IPS DF 6.9 (cell line): ENCODE results near the gene SEC31A.
"Not testable (repeated sequence)": the region's sequence is repeated elsewhere in the genome, so short reads cannot be mapped to it uniquely, and the experiment has no call there.

ENCODE experiments used
- DNase-seq: peaks from one replicate; pipeline ENCODE4 v3.0.0-alpha.2; 2013; ENCODE audit warnings: low read depth, low spot score
- H3K27ac ChIP-seq: one replicate; pipeline ENCODE4 v1.5.1; 2013; ENCODE audit warnings: low read length, control low read depth
- H3K27me3 ChIP-seq: 2 replicates; pipeline ENCODE4 v1.6.1; 2013; ENCODE audit warnings: mild to moderate bottlenecking, low read length; ENCODE audit not compliant: control insufficient read depth, insufficient read depth
- H3K36me3 ChIP-seq: 2 replicates; pipeline ENCODE4 v1.6.1; 2013; ENCODE audit warnings: low read length; ENCODE audit not compliant: control insufficient read depth, insufficient read depth
- H3K4me1 ChIP-seq: 2 replicates; pipeline ENCODE4 v1.6.1; 2013; ENCODE audit warnings: low read length; ENCODE audit not compliant: control insufficient read depth, insufficient read depth
- H3K4me3 ChIP-seq: 2 replicates; pipeline ENCODE4 v1.5.1; 2013; ENCODE audit warnings: mild to moderate bottlenecking, low read length
- H3K9me3 ChIP-seq: 2 replicates; pipeline ENCODE4 v1.6.1; 2013; ENCODE audit warnings: low read length, inconsistent platforms; ENCODE audit not compliant: control insufficient read depth, insufficient read depth
- WGBS: extraction: QIAGEN DNeasy Blood & Tissue Kit; methylation state at CpG from one replicate; pipeline ENCODE4 v1.1.7; 2013; ENCODE audit warnings: mixed read lengths, missing lambda C conversion rate; ENCODE audit not compliant: insufficient read length, insufficient coverage; 5-methylcytosine and 5-hydroxymethylcytosine counted together

The SEC31A gene, protein sequence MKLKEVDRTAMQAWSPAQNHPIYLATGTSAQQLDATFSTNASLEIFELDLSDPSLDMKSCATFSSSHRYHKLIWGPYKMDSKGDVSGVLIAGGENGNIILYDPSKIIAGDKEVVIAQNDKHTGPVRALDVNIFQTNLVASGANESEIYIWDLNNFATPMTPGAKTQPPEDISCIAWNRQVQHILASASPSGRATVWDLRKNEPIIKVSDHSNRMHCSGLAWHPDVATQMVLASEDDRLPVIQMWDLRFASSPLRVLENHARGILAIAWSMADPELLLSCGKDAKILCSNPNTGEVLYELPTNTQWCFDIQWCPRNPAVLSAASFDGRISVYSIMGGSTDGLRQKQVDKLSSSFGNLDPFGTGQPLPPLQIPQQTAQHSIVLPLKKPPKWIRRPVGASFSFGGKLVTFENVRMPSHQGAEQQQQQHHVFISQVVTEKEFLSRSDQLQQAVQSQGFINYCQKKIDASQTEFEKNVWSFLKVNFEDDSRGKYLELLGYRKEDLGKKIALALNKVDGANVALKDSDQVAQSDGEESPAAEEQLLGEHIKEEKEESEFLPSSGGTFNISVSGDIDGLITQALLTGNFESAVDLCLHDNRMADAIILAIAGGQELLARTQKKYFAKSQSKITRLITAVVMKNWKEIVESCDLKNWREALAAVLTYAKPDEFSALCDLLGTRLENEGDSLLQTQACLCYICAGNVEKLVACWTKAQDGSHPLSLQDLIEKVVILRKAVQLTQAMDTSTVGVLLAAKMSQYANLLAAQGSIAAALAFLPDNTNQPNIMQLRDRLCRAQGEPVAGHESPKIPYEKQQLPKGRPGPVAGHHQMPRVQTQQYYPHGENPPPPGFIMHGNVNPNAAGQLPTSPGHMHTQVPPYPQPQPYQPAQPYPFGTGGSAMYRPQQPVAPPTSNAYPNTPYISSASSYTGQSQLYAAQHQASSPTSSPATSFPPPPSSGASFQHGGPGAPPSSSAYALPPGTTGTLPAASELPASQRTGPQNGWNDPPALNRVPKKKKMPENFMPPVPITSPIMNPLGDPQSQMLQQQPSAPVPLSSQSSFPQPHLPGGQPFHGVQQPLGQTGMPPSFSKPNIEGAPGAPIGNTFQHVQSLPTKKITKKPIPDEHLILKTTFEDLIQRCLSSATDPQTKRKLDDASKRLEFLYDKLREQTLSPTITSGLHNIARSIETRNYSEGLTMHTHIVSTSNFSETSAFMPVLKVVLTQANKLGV

DNA sequence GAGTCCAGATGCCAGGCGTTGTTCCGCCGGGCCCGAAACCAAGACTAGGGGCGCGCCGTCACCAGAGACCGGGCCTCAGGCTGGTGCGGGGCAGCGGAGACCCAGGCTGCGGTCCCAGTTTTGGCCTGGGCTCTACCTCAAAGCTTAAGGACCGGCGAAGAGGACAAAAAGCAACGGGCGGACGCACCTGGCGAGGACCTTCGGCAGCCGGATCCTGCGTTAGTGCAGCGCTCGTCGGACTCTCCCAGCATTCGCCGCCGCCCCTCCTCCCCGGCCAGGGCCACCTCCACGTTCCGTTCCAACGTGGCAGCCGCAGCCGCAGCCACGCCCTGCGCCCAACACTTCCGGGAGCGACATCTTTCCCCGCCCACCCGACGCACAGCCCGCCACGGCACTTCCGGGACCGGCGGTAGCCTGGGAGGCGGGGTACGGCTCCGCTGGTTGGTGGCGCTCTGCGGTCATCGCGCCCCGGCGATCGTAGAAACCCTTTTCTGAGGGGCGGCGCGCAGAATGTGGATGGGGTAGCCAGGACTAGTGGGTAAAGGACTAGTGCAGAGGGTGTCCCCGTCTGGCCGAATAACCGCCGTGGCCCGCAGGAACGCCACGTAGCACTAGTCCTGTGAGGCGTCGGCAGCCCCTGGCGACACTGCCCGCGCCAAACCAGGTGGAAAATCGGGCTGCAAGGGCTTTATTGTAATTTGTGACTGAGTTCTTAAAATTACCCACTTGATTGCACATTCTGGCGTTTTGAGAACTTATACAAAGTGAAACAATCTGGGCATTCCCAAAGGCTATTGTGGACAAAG lies at the start of gene SEC31A:
SEC31A (minus strand) TSS at position 253 of the 806 bp plus-strand sequence. CDS start 9,217 bp downstream, outside the sequence.
- no CpG with 5 or more reads among the region's 71 CpGs for whole genome bisulfite sequencing
- H3K4me1 ChIP-seq: no peaks in the 10 kb centered on the region
- H3K9me3 ChIP-seq: no peaks in the 10 kb centered on the region
- peak; percentile 75 for DNase-seq
- H3K4me3 ChIP-seq: peak within 1 kb of the TSS; percentile 90
- no peaks in the 10 kb centered on the region for H3K27me3 ChIP-seq
- peaks cover 7% of the 10 kb centered on the region; the same call in 1 of the 2 replicates for H3K36me3 ChIP-seq
- H3K27ac ChIP-seq: no peak within 1 kb of the TSS

DNA sequence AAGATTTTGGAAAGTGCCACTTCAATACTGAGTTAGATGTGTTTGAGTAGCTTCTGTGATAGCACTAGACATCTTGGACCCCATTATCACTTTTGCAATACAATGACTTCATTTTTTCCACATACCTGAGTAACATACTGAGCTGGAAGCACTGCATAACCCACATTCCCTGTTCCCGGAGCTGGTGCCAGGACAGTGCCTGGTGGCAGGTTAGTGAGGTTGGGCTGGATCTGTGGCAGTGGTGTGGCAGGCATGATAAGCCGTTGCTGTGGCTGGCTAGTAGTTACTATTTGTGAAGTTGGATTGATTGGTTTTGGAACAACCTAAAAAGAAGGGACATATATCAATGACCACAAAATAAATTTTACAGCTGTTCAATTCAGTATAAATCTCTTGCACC lies 48.5 kb upstream of the SEC31A start:
- Histone ChIP-seq H3K9me3 (no peaks in the 10 kb centered on the region), H3K27ac (no peak overlapping the region), H3K36me3 (no peaks in the 10 kb centered on the region), H3K4me1 (no peaks in the 10 kb centered on the region), H3K4me3 (no peak overlapping the region), H3K27me3 (no peaks in the 10 kb centered on the region)
- no peak for DNase-seq
- WGBS: no CpG with 5 or more reads among the region's 2 CpGs

DNA sequence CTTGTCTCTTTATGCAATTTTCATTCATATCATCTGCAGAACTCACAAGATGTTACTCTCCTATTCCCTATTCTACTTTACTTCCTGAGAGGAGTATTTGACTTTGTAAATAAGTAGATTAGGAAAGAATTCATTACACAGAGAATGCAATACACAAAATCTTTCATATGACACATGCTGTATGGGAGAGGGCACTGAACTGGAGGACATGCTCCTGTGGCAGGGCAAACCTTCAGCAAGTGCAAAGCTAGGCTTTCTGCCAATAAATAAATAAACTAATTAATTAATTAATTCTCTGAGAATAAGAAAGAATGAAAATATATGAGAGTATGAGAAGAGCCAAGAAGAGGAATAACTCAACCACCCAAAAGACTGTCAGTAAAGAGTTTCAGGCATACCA lies 43.5 kb upstream of the SEC31A start:
- no peaks in the 10 kb centered on the region for H3K36me3 ChIP-seq
- no peak overlapping the region for H3K27ac ChIP-seq
- no peaks in the 10 kb centered on the region for H3K9me3 ChIP-seq
- H3K4me3 ChIP-seq: no peak overlapping the region
- DNase-seq: no peak
- no peaks in the 10 kb centered on the region for H3K27me3 ChIP-seq
- H3K4me1 ChIP-seq: no peaks in the 10 kb centered on the region

DNA sequence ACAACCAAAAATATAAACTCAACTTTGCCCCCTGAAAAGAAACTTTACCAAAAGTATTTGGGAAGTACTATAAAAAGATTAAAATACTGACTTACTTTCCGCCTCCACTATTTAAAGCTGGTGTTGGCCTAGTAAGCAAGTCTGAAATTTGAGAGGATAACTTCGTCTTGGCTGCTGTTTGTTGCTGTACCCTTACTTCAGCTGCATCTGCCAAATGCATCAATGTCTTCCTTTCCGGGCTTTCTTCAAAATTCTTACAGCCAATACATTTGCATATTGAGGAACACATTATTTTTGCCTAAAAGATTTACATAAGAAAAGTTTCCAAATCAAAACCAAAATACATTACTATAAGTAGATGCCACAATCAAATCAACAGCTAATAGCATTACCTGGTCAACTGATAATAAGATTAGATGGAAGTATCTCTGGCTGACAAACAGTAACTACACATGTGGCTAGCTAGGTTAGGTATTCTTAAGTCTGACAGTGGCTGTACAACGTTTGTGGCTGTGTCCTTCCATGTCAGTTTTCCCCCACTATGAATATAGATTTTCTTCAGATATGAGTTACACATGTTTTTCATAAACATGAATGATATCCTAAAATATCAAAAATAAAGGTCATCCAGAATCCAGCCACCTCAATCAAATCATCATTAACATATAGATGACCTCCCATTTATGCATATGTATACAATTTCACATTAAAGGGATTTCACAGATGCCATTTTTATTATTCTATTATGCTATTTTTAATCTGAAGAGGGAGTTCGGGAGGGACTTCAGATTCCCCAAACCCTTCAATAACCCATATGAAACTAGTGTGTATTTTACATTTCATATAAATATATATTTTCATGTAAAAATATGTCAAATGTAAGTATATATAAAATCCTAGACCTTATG lies 40.1 kb upstream of the SEC31A start:
- H3K36me3 ChIP-seq: no peaks in the 10 kb centered on the region
- H3K27me3 ChIP-seq: no peaks in the 10 kb centered on the region
- H3K27ac ChIP-seq: no peak overlapping the region
- no peaks in the 10 kb centered on the region for H3K4me1 ChIP-seq
- WGBS: no CpG with 5 or more reads among the region's 5 CpGs
- no peak overlapping the region for H3K4me3 ChIP-seq
- DNase-seq: no peak
- no peaks in the 10 kb centered on the region for H3K9me3 ChIP-seq

DNA sequence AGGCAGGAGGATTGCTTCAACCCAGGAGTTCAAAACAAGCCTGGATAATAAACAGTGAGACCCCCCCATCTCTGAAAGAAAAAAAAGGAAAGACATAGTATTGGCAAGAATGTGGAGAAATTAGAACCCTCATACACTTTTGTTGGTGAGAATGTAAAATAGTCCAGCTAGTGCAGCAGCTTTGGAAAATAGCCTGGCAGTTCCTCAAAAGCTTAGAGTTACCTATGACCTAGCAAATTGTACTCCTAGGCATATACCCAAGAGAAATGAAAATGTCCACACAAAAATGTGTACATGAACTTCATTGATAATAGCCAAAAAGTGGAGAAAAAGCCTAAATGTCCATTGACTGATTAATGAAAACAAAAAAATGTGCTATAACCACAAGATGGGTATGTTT lies 30.8 kb upstream of the SEC31A start:
- H3K4me3 ChIP-seq: no peak overlapping the region
- H3K36me3 ChIP-seq: no peaks in the 10 kb centered on the region; the same call in 1 of the 2 replicates
- no peak overlapping the region for H3K27ac ChIP-seq
- H3K4me1 ChIP-seq: no peaks in the 10 kb centered on the region
- no peaks in the 10 kb centered on the region for H3K9me3 ChIP-seq
- H3K27me3 ChIP-seq: no peaks in the 10 kb centered on the region
- no peak for DNase-seq

DNA sequence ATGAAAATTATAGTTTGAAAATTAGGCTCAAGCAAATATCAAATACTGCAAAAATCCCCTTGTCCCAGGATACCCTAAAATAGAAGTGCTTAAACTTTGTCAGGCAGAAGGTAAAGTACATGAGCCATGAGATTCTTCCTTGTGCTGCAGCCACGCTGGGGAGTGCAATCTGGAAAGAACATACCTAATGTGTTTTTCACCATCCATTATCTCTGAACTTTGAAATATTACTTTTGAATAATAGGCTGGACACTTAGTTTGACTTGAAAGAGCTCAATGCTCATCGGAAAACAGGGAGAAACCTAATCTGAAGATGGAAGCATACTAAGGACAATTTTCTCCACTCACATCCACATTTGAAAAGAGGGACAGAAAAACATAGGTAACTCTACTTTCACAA lies 28.4 kb upstream of the SEC31A start:
- Histone ChIP-seq H3K36me3 (no peaks in the 10 kb centered on the region; the same call in 1 of the 2 replicates), H3K4me1 (no peaks in the 10 kb centered on the region), H3K4me3 (no peak overlapping the region), H3K27me3 (no peaks in the 10 kb centered on the region), H3K27ac (no peak overlapping the region), H3K9me3 (no peaks in the 10 kb centered on the region)
- WGBS: no CpG with 5 or more reads among the region's 2 CpGs
- no peak for DNase-seq

DNA sequence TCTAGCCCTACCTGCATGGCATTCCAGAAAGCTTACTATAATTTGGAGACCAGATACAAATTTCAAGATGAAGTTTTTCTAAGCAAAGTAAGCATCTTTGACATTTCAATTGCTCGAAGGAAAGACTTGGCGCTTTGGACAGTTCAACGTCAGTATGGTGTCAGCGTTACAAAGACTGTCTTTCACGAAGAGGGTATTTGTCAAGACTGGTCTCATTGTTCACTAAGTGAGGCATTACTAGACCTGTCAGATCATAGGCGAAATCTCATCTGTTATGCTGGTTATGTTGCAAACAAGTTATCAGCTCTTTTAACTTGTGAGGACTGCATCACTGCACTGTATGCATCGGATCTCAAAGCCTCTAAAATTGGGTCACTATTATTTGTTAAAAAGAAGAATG lies 27.1 kb upstream of the SEC31A start:
- Histone ChIP-seq H3K27me3 (no peaks in the 10 kb centered on the region), H3K4me3 (no peak overlapping the region), H3K27ac (no peak overlapping the region), H3K36me3 (no peaks in the 10 kb centered on the region; the same call in 1 of the 2 replicates), H3K9me3 (no peaks in the 10 kb centered on the region), H3K4me1 (no peaks in the 10 kb centered on the region)
- no peak for DNase-seq
- no CpG with 5 or more reads among the region's 7 CpGs for WGBS

DNA sequence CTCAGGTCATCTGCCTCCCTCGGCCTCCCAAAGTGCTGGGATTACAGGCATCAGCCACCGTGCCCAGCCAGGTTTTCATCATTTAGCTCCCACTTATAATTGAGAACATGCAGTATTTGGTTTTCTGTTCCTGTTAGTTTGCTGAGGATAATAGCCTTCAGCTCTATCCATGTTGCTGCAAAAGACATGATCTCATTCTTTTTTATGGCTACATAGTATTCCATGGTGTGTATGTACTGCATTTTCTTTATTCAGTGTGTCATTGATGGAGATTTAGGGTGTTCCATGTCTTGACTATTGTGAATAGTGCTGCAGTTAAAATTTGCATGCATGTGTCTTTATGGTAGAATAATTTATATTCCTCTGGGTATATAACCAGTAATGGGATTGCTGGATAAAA lies 23.0 kb upstream of the SEC31A start:
- H3K27me3 ChIP-seq, H3K4me1 ChIP-seq, H3K4me3 ChIP-seq, H3K9me3 ChIP-seq, H3K36me3 ChIP-seq, DNase-seq, H3K27ac ChIP-seq: not testable (repeated sequence)
- WGBS: no CpG with 5 or more reads among the region's 2 CpGs

DNA sequence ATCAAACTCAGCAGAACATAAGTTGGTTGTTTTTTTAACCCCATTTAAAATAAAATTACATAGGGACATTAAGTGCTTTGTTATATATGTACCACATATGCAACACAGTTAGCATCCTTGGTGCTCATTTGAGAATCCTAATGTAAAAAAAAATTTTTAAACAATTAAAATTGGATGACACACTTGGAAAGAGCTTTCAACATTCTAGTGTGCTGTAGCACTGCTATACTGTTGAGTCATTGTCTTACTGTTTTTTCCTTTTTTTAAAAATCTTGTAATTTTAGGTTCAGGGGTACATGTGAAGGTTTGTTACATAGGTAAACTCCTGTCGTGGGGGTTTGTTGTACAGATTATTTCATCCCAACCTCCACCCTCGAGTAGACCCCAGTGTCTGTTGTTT lies 22.4 kb upstream of the SEC31A start:
- no peaks in the 10 kb centered on the region; the same call in 1 of the 2 replicates for H3K36me3 ChIP-seq
- no peaks in the 10 kb centered on the region for H3K4me1 ChIP-seq
- no peak overlapping the region for H3K27ac ChIP-seq
- H3K9me3 ChIP-seq: no peaks in the 10 kb centered on the region
- no peak for DNase-seq
- no peaks in the 10 kb centered on the region for H3K27me3 ChIP-seq
- WGBS: no CpG with 5 or more reads among the region's 2 CpGs
- no peak overlapping the region for H3K4me3 ChIP-seq
